ENCODE results near the gene FBP2. TPM values are rescaled to one million over a fixed set of nuclear protein-coding genes. Genes with fewer than 3 reads are reported as not detected.
"Not testable (repeated sequence)": the region's sequence is repeated elsewhere in the genome, so short reads cannot be mapped to it uniquely, and the experiment has no call there.

The FBP2 gene
- polyA plus RNA-seq, 2 donors, result not detected

- WGBS, 2 donors, result 87 to 91% methylated on average over 8 of the region's 8 CpGs
- H3K36me3 ChIP-seq (ENCODE audit: control insufficient read depth in 2 of 2, insufficient read depth in 2 of 2, low read length in 1 of 2), result no peaks in the 10 kb centered on the region
- no peaks in the 10 kb centered on the region for H3K27me3 ChIP-seq (ENCODE audit: control insufficient read depth in 1 of 2, insufficient read depth in 2 of 2, low read length in 2 of 2)
- H3K4me3 ChIP-seq (ENCODE audit: low read depth in 1 of 2, low read length in 2 of 2), result no peak overlapping the region
- no peaks in the 10 kb centered on the region for H3K4me1 ChIP-seq (ENCODE audit: control insufficient read depth in 2 of 2, insufficient read depth in 2 of 2, low read length in 1 of 2)
- H3K9me3 ChIP-seq (ENCODE audit: control insufficient read depth in 2 of 2, insufficient read depth in 1 of 2, low read depth in 1 of 2, low read length in 1 of 2), result no peaks in the 10 kb centered on the region
- no peak overlapping the region for H3K27ac ChIP-seq (ENCODE audit: low read depth in 2 of 2, low read length in 1 of 2)
These were observed 1.7 kb downstream of the FBP2 start for GRCh38 chr9:94591876-94592275.

- WGBS, 2 donors, result 84 to 86% methylated on average over 30 to 35 of the region's 38 CpGs
- not testable (repeated sequence) for H3K4me3 ChIP-seq (ENCODE audit: low read depth in 1 of 2, low read length in 2 of 2); H3K36me3 ChIP-seq (ENCODE audit: control insufficient read depth in 2 of 2, insufficient read depth in 2 of 2, low read length in 1 of 2); H3K9me3 ChIP-seq (ENCODE audit: control insufficient read depth in 2 of 2, insufficient read depth in 1 of 2, low read depth in 1 of 2, low read length in 1 of 2); H3K27me3 ChIP-seq (ENCODE audit: control insufficient read depth in 1 of 2, insufficient read depth in 2 of 2, low read length in 2 of 2); H3K27ac ChIP-seq (ENCODE audit: low read depth in 2 of 2, low read length in 1 of 2); H3K4me1 ChIP-seq (ENCODE audit: control insufficient read depth in 2 of 2, insufficient read depth in 2 of 2, low read length in 1 of 2)
These were observed 2.5 kb downstream of the FBP2 start for GRCh38 chr9:94591046-94591545.

- Histone ChIP-seq H3K27ac (ENCODE audit: low read depth in 2 of 2, low read length in 1 of 2) (no peak overlapping the region), H3K4me1 (ENCODE audit: control insufficient read depth in 2 of 2, insufficient read depth in 2 of 2, low read length in 1 of 2) (no peaks in the 10 kb centered on the region), H3K9me3 (ENCODE audit: control insufficient read depth in 2 of 2, insufficient read depth in 1 of 2, low read depth in 1 of 2, low read length in 1 of 2) (no peaks in the 10 kb centered on the region), H3K27me3 (ENCODE audit: control insufficient read depth in 1 of 2, insufficient read depth in 2 of 2, low read length in 2 of 2) (no peaks in the 10 kb centered on the region), H3K36me3 (ENCODE audit: control insufficient read depth in 2 of 2, insufficient read depth in 2 of 2, low read length in 1 of 2) (no peaks in the 10 kb centered on the region), H3K4me3 (ENCODE audit: low read depth in 1 of 2, low read length in 2 of 2) (no peak overlapping the region)
- 84 to 90% methylated on average over 9 of the region's 9 CpGs for WGBS, 2 donors
These were observed 4.9 kb downstream of the FBP2 start for GRCh38 chr9:94588681-94589080.

DNA sequence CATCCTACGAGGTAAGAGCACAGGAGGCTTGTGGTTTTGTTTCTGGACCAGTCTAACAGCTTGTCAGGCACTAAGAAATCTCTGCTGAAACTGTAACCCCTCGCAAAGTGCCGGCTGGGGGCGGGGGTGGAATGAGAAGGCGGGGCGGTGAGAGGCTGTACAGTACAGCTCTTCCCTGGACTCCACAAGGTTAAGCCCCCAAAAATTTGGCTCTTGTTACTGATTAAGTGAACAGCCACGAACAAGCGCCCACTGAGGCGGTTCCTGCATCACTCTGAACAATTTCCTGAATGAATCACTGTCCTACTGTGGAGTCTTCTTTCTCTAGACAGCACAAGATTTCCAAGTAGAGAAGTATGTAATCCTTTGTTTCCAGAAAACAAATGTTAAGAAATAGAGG, 6.8 kb downstream of the FBP2 start:
- H3K4me3 ChIP-seq (ENCODE audit: low read depth in 1 of 2, low read length in 2 of 2), result no peak overlapping the region
- H3K27ac ChIP-seq (ENCODE audit: low read depth in 2 of 2, low read length in 1 of 2), result no peak overlapping the region

DNA sequence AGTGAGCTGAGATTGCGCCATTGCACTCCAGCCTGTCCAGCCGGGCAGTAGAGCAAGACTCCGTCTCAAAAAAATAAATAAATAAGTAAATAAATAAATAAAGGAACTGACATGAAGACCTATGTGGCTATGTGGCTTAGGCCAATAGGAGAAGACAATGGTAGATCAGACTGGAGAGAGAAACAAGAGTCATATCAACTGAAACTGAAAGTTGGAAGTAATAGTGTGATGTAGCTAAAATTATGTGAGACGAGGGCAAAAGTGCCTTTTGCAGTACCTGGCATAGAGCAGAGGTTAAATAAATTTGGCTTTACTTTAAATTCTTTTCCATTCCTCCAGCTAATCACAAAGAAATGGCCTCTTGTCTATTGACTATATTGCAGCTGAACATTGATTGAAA, 7.3 kb downstream of the FBP2 start:
- H3K27me3 ChIP-seq (ENCODE audit: control insufficient read depth in 1 of 2, insufficient read depth in 2 of 2, low read length in 2 of 2), result no peaks in the 10 kb centered on the region
- H3K4me3 ChIP-seq (ENCODE audit: low read depth in 1 of 2, low read length in 2 of 2), result no peak overlapping the region
- no peaks in the 10 kb centered on the region for H3K36me3 ChIP-seq (ENCODE audit: control insufficient read depth in 2 of 2, insufficient read depth in 2 of 2, low read length in 1 of 2)
- 69 to 73% methylated on average over 4 of the region's 4 CpGs for WGBS, 2 donors
- H3K9me3 ChIP-seq (ENCODE audit: control insufficient read depth in 2 of 2, insufficient read depth in 1 of 2, low read depth in 1 of 2, low read length in 1 of 2), result no peaks in the 10 kb centered on the region
- no peaks in the 10 kb centered on the region for H3K4me1 ChIP-seq (ENCODE audit: control insufficient read depth in 2 of 2, insufficient read depth in 2 of 2, low read length in 1 of 2)
- no peak overlapping the region for H3K27ac ChIP-seq (ENCODE audit: low read depth in 2 of 2, low read length in 1 of 2)

More for the DNA sequence above, 6.8 kb downstream of the FBP2 start:
- H3K4me1 ChIP-seq (ENCODE audit: control insufficient read depth in 2 of 2, insufficient read depth in 2 of 2, low read length in 1 of 2), result no peaks in the 10 kb centered on the region
- no peaks in the 10 kb centered on the region for H3K27me3 ChIP-seq (ENCODE audit: control insufficient read depth in 1 of 2, insufficient read depth in 2 of 2, low read length in 2 of 2)
- no peaks in the 10 kb centered on the region for H3K9me3 ChIP-seq (ENCODE audit: control insufficient read depth in 2 of 2, insufficient read depth in 1 of 2, low read depth in 1 of 2, low read length in 1 of 2)
- WGBS, 2 donors, result 58 to 59% methylated on average over 9 of the region's 9 CpGs
- no peaks in the 10 kb centered on the region for H3K36me3 ChIP-seq (ENCODE audit: control insufficient read depth in 2 of 2, insufficient read depth in 2 of 2, low read length in 1 of 2)

DNA sequence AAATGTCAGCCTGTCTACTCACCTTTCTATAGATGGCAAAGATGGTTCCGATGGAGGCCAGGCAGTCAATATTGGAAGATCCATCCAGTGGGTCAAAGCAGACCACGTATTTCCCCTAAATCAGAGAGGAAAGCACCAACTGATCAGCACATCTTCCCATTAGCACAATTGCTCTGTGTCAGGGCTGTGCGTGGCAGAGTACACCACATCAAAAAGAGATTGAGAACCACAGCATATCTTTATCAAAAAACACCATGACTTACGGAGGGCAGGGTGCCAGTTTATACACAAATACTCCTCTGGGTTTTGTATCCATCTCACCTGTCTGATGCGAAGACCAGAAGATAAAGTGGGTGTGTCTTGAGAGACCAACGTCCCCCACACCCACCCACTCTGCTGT, 9.1 kb downstream of the FBP2 start:
- no peaks in the 10 kb centered on the region for H3K4me1 ChIP-seq (ENCODE audit: control insufficient read depth in 2 of 2, insufficient read depth in 2 of 2, low read length in 1 of 2)
- no peaks in the 10 kb centered on the region for H3K36me3 ChIP-seq (ENCODE audit: control insufficient read depth in 2 of 2, insufficient read depth in 2 of 2, low read length in 1 of 2)
- no peak overlapping the region for H3K4me3 ChIP-seq (ENCODE audit: low read depth in 1 of 2, low read length in 2 of 2)
- WGBS, 2 donors, result 78 to 79% methylated on average over 6 of the region's 6 CpGs
- no peaks in the 10 kb centered on the region for H3K27me3 ChIP-seq (ENCODE audit: control insufficient read depth in 1 of 2, insufficient read depth in 2 of 2, low read length in 2 of 2)
- no peaks in the 10 kb centered on the region for H3K9me3 ChIP-seq (ENCODE audit: control insufficient read depth in 2 of 2, insufficient read depth in 1 of 2, low read depth in 1 of 2, low read length in 1 of 2)
- no peak overlapping the region for H3K27ac ChIP-seq (ENCODE audit: low read depth in 2 of 2, low read length in 1 of 2)

GRCh38 chr9:94581728-94582127, 11.9 kb downstream of the FBP2 start:
- Histone ChIP-seq H3K9me3 (ENCODE audit: control insufficient read depth in 2 of 2, insufficient read depth in 1 of 2, low read depth in 1 of 2, low read length in 1 of 2) (no peaks in the 10 kb centered on the region), H3K4me3 (ENCODE audit: low read depth in 1 of 2, low read length in 2 of 2) (no peak overlapping the region), H3K27ac (ENCODE audit: low read depth in 2 of 2, low read length in 1 of 2) (no peak overlapping the region), H3K27me3 (ENCODE audit: control insufficient read depth in 1 of 2, insufficient read depth in 2 of 2, low read length in 2 of 2) (no peaks in the 10 kb centered on the region), H3K36me3 (ENCODE audit: control insufficient read depth in 2 of 2, insufficient read depth in 2 of 2, low read length in 1 of 2) (no peaks in the 10 kb centered on the region), H3K4me1 (ENCODE audit: control insufficient read depth in 2 of 2, insufficient read depth in 2 of 2, low read length in 1 of 2) (no peaks in the 10 kb centered on the region)
- WGBS, 2 donors, result 59 to 72% methylated on average over 5 of the region's 5 CpGs

DNA sequence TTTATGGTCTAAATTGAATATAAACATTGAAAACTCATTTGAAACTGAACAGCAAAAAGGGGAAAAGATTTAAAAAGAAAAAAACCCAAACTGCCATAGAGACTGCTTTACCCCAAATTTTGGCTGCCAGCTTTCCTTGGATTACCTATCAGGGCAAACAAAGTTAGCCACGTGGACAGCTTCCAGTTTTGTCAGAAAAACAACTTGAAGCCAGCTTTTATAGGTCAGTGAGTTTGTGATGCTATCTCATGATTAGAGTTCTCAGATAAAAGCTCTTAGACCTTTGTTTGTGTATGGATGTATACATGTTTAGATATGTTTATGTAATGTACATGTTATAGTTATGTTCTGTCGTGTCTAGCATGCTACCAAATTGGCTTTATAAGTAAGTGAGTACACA, 16.1 kb downstream of the FBP2 start:
- Histone ChIP-seq H3K4me3 (ENCODE audit: low read depth in 1 of 2, low read length in 2 of 2) (no peak overlapping the region), H3K4me1 (ENCODE audit: control insufficient read depth in 2 of 2, insufficient read depth in 2 of 2, low read length in 1 of 2) (peaks cover 0 to 2% of the 10 kb centered on the region in 2 donors), H3K9me3 (ENCODE audit: control insufficient read depth in 2 of 2, insufficient read depth in 1 of 2, low read depth in 1 of 2, low read length in 1 of 2) (no peaks in the 10 kb centered on the region), H3K27me3 (ENCODE audit: control insufficient read depth in 1 of 2, insufficient read depth in 2 of 2, low read length in 2 of 2) (no peaks in the 10 kb centered on the region), H3K27ac (ENCODE audit: low read depth in 2 of 2, low read length in 1 of 2) (no peak overlapping the region), H3K36me3 (ENCODE audit: control insufficient read depth in 2 of 2, insufficient read depth in 2 of 2, low read length in 1 of 2) (no peaks in the 10 kb centered on the region)
- WGBS, 2 donors, result 27 to 28% methylated on average over 2 of the region's 2 CpGs

- Histone ChIP-seq H3K4me1 (ENCODE audit: control insufficient read depth in 2 of 2, insufficient read depth in 2 of 2, low read length in 1 of 2) (peaks cover 0 to 2% of the 10 kb centered on the region in 2 donors), H3K27me3 (ENCODE audit: control insufficient read depth in 1 of 2, insufficient read depth in 2 of 2, low read length in 2 of 2) (no peaks in the 10 kb centered on the region), H3K4me3 (ENCODE audit: low read depth in 1 of 2, low read length in 2 of 2) (no peak overlapping the region), H3K27ac (ENCODE audit: low read depth in 2 of 2, low read length in 1 of 2) (no peak overlapping the region), H3K9me3 (ENCODE audit: control insufficient read depth in 2 of 2, insufficient read depth in 1 of 2, low read depth in 1 of 2, low read length in 1 of 2) (no peaks in the 10 kb centered on the region), H3K36me3 (ENCODE audit: control insufficient read depth in 2 of 2, insufficient read depth in 2 of 2, low read length in 1 of 2) (no peaks in the 10 kb centered on the region)
- WGBS, 2 donors, result 44 to 64% methylated on average over 1 of the region's 1 CpG
These were observed 16.6 kb downstream of the FBP2 start for GRCh38 chr9:94577036-94577435.

- peaks cover 0 to 2% of the 10 kb centered on the region in 2 donors for H3K4me1 ChIP-seq (ENCODE audit: control insufficient read depth in 2 of 2, insufficient read depth in 2 of 2, low read length in 1 of 2)
- H3K4me3 ChIP-seq (ENCODE audit: low read depth in 1 of 2, low read length in 2 of 2), result no peak overlapping the region
- 83 to 88% methylated on average over 2 of the region's 2 CpGs for WGBS, 2 donors
- no peak overlapping the region for H3K27ac ChIP-seq (ENCODE audit: low read depth in 2 of 2, low read length in 1 of 2)
- no peaks in the 10 kb centered on the region for H3K9me3 ChIP-seq (ENCODE audit: control insufficient read depth in 2 of 2, insufficient read depth in 1 of 2, low read depth in 1 of 2, low read length in 1 of 2)
- H3K27me3 ChIP-seq (ENCODE audit: control insufficient read depth in 1 of 2, insufficient read depth in 2 of 2, low read length in 2 of 2), result no peaks in the 10 kb centered on the region
- no peaks in the 10 kb centered on the region for H3K36me3 ChIP-seq (ENCODE audit: control insufficient read depth in 2 of 2, insufficient read depth in 2 of 2, low read length in 1 of 2)
These were observed 17.5 kb downstream of the FBP2 start for GRCh38 chr9:94576131-94576530.
